CD4-positive, alpha-beta T cell (primary cell): ENCODE data around the gene KIAA2012. TPM values are rescaled to one million over a fixed set of nuclear protein-coding genes. Genes with fewer than 3 reads are reported as not detected.

Experiments used
- ATAC-seq: fragments of 200-7000 bp; cut with Tn5 transposase; one replicate; pipeline ENCODE4 v1.10.0; 2022; ENCODE audit warnings: mild to moderate bottlenecking; ENCODE audit not compliant: poor library complexity
- CTCF ChIA-PET: fragments of 350-600 bp; sonication (Branson Sonifier 250); formaldehyde crosslinking; loops from one replicate; lab custom pipeline; 2021; ENCODE audit warnings: antibody characterized with exemption, inconsistent platforms; lab: Charles Lee
- POLR2A ChIA-PET: fragments of 350-600 bp; sonication (Branson Sonifier 250); formaldehyde crosslinking; loops from one replicate; lab custom pipeline; 2021; ENCODE audit warnings: antibody characterized with exemption, inconsistent platforms; lab: Charles Lee
- DNase-seq, 14 experiments: peaks; one replicate each; pipeline ENCODE4 v3.0.0-alpha.2; 2013 to 2020; ENCODE audit warnings: mixed read lengths in 2 of 14
- H3K27ac ChIP-seq, 2 donors: one replicate each; pipeline versions ENCODE4 v1.5.1 to v1.7.0; 2013; ENCODE audit warnings: low read length in 2 of 2, low read depth in 1 of 2, mild to moderate bottlenecking in 1 of 2
- H3K27me3 ChIP-seq, 2 experiments: 1 replicate in 1 of 2; 2 replicates in 1 of 2; pipeline versions ENCODE4 v1.6.1 to v1.7.0; 2013; ENCODE audit warnings: low read length in 2 of 2, control low read depth in 1 of 2, mild to moderate bottlenecking in 1 of 2, moderate library complexity in 1 of 2; ENCODE audit not compliant: insufficient read depth in 2 of 2, control insufficient read depth in 1 of 2
- H3K36me3 ChIP-seq: one replicate; pipeline ENCODE4 v1.6.1; 2013; ENCODE audit warnings: low read length, control low read depth; ENCODE audit not compliant: insufficient read depth
- H3K4me1 ChIP-seq: one replicate; pipeline ENCODE4 v1.6.1; 2013; ENCODE audit warnings: low read length, control low read depth; ENCODE audit not compliant: insufficient read depth
- H3K4me3 ChIP-seq: one replicate; pipeline ENCODE4 v1.5.1; 2013; ENCODE audit warnings: mild to moderate bottlenecking, low read length, moderate library complexity
- H3K9me3 ChIP-seq, 2 experiments: 1 replicate in 1 of 2; 2 replicates in 1 of 2; pipeline versions ENCODE4 v1.6.1 to v1.7.0; 2013; ENCODE audit warnings: low read length in 2 of 2, mild to moderate bottlenecking in 2 of 2, control low read depth in 1 of 2, moderate library complexity in 1 of 2; ENCODE audit not compliant: control insufficient read depth in 1 of 2, insufficient read depth in 1 of 2
- H3K27ac Mint-ChIP-seq: one replicate; pipeline ENCODE4 v1.8.0; 2020; ENCODE audit warnings: mixed read lengths
- H3K27me3 Mint-ChIP-seq: one replicate; pipeline ENCODE4 v1.8.0; 2021; ENCODE audit warnings: mixed read lengths
- H3K36me3 Mint-ChIP-seq: one replicate; pipeline ENCODE4 v1.8.0; 2021; ENCODE audit warnings: low read depth, mixed read lengths
- H3K4me1 Mint-ChIP-seq: one replicate; pipeline ENCODE4 v1.8.0; 2021; ENCODE audit warnings: low read depth, mixed read lengths
- H3K4me3 Mint-ChIP-seq: one replicate; pipeline ENCODE4 v1.8.0; 2020; ENCODE audit warnings: mild to moderate bottlenecking, mixed read lengths
- H3K9me3 Mint-ChIP-seq: one replicate; pipeline ENCODE4 v1.8.0; 2020; ENCODE audit warnings: mixed read lengths
- intact Hi-C, 2 experiments: fragments of 100-400 bp; cut with DNase I in 1 of 2; cut with micrococcal nuclease in 1 of 2; formaldehyde crosslinking; loops; one replicate each; pipeline versions ENCODE4 v1.15.1 to v1.9.0; 2023 to 2025; cut with DNase I, micrococcal nuclease
- total RNA-seq, 174 experiments: library from RNA in 2 of 174; stranded (reverse) in 2 of 174; gene quantifications; one replicate each; pipeline ENCODE4 v1.2.3 and lab custom pipeline; 2021 to 2026
- TF ChIP-seq, protein P1 (sequence below): fragments of 200-600 bp; IDR thresholded peaks from one replicate; pipeline ENCODE4 v1.8.0; 2022; ENCODE audit warnings: antibody characterized with exemption, mild to moderate bottlenecking

KIAA2012 gene
- total RNA-seq, 2 experiments from 2014 or later = not detected

GRCh38 chr2:202140522-202141252, 67.6 kb downstream of the KIAA2012 start:
- no peaks in the 10 kb centered on the region for H3K27me3 Mint-ChIP-seq
- Histone ChIP-seq H3K36me3 (no peaks in the 10 kb centered on the region), H3K27me3 (no peaks in the 10 kb centered on the region), H3K4me3 (no peak overlapping the region), H3K4me1 (no peaks in the 10 kb centered on the region), H3K9me3 (no peaks in the 10 kb centered on the region), H3K27ac (no peak overlapping the region)
- intact Hi-C loops = no loop called here
- no peak overlapping the region for H3K27ac Mint-ChIP-seq
- CTCF ChIA-PET = no interaction called here
- POLR2A ChIA-PET = no interaction called here
- no peak overlapping the region for H3K4me3 Mint-ChIP-seq
- H3K4me1 Mint-ChIP-seq = no peaks in the 10 kb centered on the region
- no peaks in the 10 kb centered on the region for H3K36me3 Mint-ChIP-seq
- no peaks in the 10 kb centered on the region for H3K9me3 Mint-ChIP-seq
- no peak for ATAC-seq
- TF ChIP-seq, protein P1, sequence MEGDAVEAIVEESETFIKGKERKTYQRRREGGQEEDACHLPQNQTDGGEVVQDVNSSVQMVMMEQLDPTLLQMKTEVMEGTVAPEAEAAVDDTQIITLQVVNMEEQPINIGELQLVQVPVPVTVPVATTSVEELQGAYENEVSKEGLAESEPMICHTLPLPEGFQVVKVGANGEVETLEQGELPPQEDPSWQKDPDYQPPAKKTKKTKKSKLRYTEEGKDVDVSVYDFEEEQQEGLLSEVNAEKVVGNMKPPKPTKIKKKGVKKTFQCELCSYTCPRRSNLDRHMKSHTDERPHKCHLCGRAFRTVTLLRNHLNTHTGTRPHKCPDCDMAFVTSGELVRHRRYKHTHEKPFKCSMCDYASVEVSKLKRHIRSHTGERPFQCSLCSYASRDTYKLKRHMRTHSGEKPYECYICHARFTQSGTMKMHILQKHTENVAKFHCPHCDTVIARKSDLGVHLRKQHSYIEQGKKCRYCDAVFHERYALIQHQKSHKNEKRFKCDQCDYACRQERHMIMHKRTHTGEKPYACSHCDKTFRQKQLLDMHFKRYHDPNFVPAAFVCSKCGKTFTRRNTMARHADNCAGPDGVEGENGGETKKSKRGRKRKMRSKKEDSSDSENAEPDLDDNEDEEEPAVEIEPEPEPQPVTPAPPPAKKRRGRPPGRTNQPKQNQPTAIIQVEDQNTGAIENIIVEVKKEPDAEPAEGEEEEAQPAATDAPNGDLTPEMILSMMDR = no peak
- DNase-seq = no peak

DNA sequence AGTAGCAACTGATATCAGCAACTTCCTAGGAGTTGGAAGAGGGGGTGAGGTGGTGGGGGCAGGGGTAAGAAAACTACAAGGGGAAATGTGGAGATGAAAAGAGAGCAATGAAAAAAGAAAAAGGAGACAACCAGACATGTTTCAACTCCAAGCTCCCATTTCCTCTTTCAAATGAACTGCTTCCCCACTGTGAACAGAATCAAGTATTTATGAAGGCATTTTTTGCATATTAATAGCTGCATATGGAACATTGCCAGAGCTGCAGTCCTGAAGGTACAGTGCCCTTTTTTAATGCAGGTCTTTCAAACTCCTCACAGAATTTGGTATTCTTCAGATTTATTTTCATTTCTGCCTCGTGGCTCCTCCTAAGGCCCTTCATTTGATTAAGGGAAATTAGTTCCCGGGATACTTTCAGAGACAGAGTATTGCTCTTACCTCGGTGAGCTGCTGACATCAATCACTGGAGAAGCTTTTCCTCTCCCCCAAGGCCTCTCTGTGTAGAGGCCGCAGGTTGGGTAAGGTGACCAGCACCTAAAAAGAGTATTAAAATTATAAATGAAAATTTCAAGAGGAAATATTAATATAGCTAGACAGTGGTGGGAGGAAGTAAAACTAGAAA, 68.4 kb downstream of the KIAA2012 start:
- TF ChIP-seq, protein P1 = no peak
- DNase-seq (no peak), ATAC-seq (no peak)
- intact Hi-C loops = no loop called here
- Mint-ChIP-seq H3K27ac (no peak overlapping the region), H3K4me3 (no peak overlapping the region), H3K36me3 (no peaks in the 10 kb centered on the region), H3K9me3 (no peaks in the 10 kb centered on the region), H3K27me3 (no peaks in the 10 kb centered on the region), H3K4me1 (no peaks in the 10 kb centered on the region)
- no peaks in the 10 kb centered on the region for H3K4me1 ChIP-seq
- H3K4me3 ChIP-seq = no peak overlapping the region
- peaks cover 0 to 3% of the 10 kb centered on the region in 2 experiments for H3K27me3 ChIP-seq
- H3K27ac ChIP-seq = no peak overlapping the region
- ChIA-PET CTCF (no interaction called here), POLR2A (no interaction called here)
- no peaks in the 10 kb centered on the region for H3K36me3 ChIP-seq
- no peaks in the 10 kb centered on the region for H3K9me3 ChIP-seq

- Mint-ChIP-seq H3K27me3 (no peaks in the 10 kb centered on the region), H3K36me3 (no peaks in the 10 kb centered on the region), H3K27ac (no peak overlapping the region), H3K4me1 (no peaks in the 10 kb centered on the region), H3K9me3 (no peaks in the 10 kb centered on the region), H3K4me3 (no peak overlapping the region)
- CTCF ChIA-PET = no interaction called here
- intact Hi-C loops = no loop called here
- Histone ChIP-seq H3K36me3 (no peaks in the 10 kb centered on the region), H3K4me1 (no peaks in the 10 kb centered on the region), H3K9me3 (no peaks in the 10 kb centered on the region), H3K4me3 (no peak overlapping the region), H3K27me3 (peaks cover 0 to 3% of the 10 kb centered on the region in 2 experiments), H3K27ac (no peak overlapping the region)
- TF ChIP-seq, protein P1 = no peak
- POLR2A ChIA-PET = no interaction called here
- ATAC-seq = no peak
- DNase-seq = no peak
Measured at GRCh38 chr2:202142540-202142939, 69.5 kb downstream of the KIAA2012 start.
